Tibial nerve (tissue), 4 donors: ENCODE results near the gene CDK16. TPM values are rescaled to one million over a fixed set of nuclear protein-coding genes. Genes with fewer than 3 reads are reported as not detected.

Source experiments
- DNase-seq, 2 donors: peaks; one replicate each; pipeline ENCODE4 v3.0.0-alpha.2; 2019; ENCODE audit warnings: low spot score in 2 of 2
- H3K27ac ChIP-seq, 4 donors: fragments of 200-600 bp; sonication (generic) in 3 of 4; one replicate each; pipeline ENCODE4 v1.5.1; 2017 to 2019; ENCODE audit warnings: mild to moderate bottlenecking in 1 of 4
- H3K27me3 ChIP-seq, 2 donors: fragments of 200-600 bp; sonication (generic) in 1 of 2; one replicate each; pipeline versions ENCODE4 v1.5.1 to v1.6.0; 2017 to 2019
- H3K36me3 ChIP-seq, 3 donors: fragments of 200-600 bp; sonication (generic); one replicate each; pipeline ENCODE4 v1.5.1; 2018 to 2019
- H3K4me1 ChIP-seq, 4 donors: fragments of 200-600 bp; sonication (generic) in 3 of 4; one replicate each; pipeline ENCODE4 v1.5.1; 2017 to 2019
- H3K4me3 ChIP-seq, 4 donors: fragments of 200-600 bp; sonication (generic) in 3 of 4; one replicate each; pipeline ENCODE4 v1.5.1; 2017 to 2019; ENCODE audit warnings: mild to moderate bottlenecking in 1 of 4, moderate library complexity in 1 of 4
- H3K9me3 ChIP-seq, 4 donors: fragments of 200-600 bp; sonication (generic) in 3 of 4; one replicate each; pipeline ENCODE4 v1.5.1; 2017 to 2019
- EP300 ChIP-seq, 2 donors: sonication (generic); formaldehyde crosslinking; IDR thresholded peaks; one replicate each; pipeline ENCODE4 v1.6.1; 2017; ENCODE audit warnings: antibody characterized with exemption in 2 of 2, mild to moderate bottlenecking in 1 of 2
- POLR2A ChIP-seq, 2 donors: fragments of 450-650 bp; IDR thresholded peaks; one replicate each; pipeline ENCODE4 v1.6.1; 2017; ENCODE audit warnings: antibody characterized with exemption in 2 of 2, mild to moderate bottlenecking in 2 of 2, moderate library complexity in 2 of 2
- WGBS, 2 donors: methylation state at CpG; one replicate each; pipeline ENCODE4 v1.1.5; 2018; 5-methylcytosine and 5-hydroxymethylcytosine counted together
- total RNA-seq, 4 donors: library from RNA; depleted of rRNA; stranded (reverse); fragments of >200 nt; gene quantifications; one replicate each; pipeline ENCODE4 v1.1.0, GENCODE V29; 2016
- TF ChIP-seq, protein P1 (sequence below), 5 experiments: fragments of 200-600 bp in 3 of 5; fragments of 450-650 bp in 2 of 5; sonication (generic) in 3 of 5; IDR thresholded peaks; one replicate each; pipeline ENCODE4 v1.5.1; 2016 to 2019; ENCODE audit warnings: antibody characterized with exemption in 5 of 5, mild to moderate bottlenecking in 3 of 5, moderate library complexity in 2 of 5

The CDK16 gene
- total RNA-seq, 4 donors from 2014 or later: 64.9 to 94.2 (median 84.5) TPM

DNA sequence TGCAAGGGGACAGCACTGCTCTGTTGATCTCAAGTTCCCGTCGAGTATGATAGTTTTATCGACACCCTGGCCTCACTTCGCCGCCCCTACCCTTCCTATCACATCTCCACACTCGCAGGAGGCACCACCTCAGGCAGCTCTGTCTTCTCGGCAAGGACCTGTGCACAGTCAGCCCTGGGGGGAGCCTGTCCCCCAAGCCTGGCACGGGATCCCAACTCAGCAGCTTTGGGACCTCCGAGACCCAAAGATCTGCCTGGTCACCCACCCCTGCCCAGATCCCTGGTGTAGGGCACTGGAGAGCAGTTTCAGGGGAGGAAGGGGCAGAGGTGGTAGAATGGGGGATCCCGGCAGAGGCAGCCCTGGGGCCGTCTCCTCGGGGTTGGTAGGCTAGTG lies 42.9 kb upstream of the CDK16 start:
- H3K4me3 ChIP-seq: no peak overlapping the region
- 82 to 87% methylated on average over 12 of the region's 12 CpGs for WGBS, 2 donors
- H3K27me3 ChIP-seq: peaks cover 0 to 13% of the 10 kb centered on the region in 2 donors
- no peak for TF ChIP-seq POLR2A (IDR thresholded peaks at IDR 0.05)
- TF ChIP-seq EP300 (IDR thresholded peaks at IDR 0.05): no peak
- TF ChIP-seq, protein P1, sequence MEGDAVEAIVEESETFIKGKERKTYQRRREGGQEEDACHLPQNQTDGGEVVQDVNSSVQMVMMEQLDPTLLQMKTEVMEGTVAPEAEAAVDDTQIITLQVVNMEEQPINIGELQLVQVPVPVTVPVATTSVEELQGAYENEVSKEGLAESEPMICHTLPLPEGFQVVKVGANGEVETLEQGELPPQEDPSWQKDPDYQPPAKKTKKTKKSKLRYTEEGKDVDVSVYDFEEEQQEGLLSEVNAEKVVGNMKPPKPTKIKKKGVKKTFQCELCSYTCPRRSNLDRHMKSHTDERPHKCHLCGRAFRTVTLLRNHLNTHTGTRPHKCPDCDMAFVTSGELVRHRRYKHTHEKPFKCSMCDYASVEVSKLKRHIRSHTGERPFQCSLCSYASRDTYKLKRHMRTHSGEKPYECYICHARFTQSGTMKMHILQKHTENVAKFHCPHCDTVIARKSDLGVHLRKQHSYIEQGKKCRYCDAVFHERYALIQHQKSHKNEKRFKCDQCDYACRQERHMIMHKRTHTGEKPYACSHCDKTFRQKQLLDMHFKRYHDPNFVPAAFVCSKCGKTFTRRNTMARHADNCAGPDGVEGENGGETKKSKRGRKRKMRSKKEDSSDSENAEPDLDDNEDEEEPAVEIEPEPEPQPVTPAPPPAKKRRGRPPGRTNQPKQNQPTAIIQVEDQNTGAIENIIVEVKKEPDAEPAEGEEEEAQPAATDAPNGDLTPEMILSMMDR (IDR thresholded peaks at IDR 0.05): no peak
- H3K4me1 ChIP-seq: no peaks in the 10 kb centered on the region
- no peaks in the 10 kb centered on the region for H3K9me3 ChIP-seq
- DNase-seq: no peak
- H3K27ac ChIP-seq: no peak overlapping the region
- H3K36me3 ChIP-seq: peaks cover 0 to 97% (median 0%) of the 10 kb centered on the region in 3 donors

- no peak for DNase-seq
- Histone ChIP-seq H3K4me1 (no peaks in the 10 kb centered on the region), H3K4me3 (no peak overlapping the region), H3K27ac (no peak overlapping the region), H3K36me3 (peaks cover 0 to 97% (median 0%) of the 10 kb centered on the region in 3 donors), H3K27me3 (peaks cover 0 to 13% of the 10 kb centered on the region in 2 donors), H3K9me3 (no peaks in the 10 kb centered on the region)
- TF ChIP-seq, protein P1 (IDR thresholded peaks at IDR 0.05): no peak
- no peak for TF ChIP-seq EP300 (IDR thresholded peaks at IDR 0.05)
- no peak for TF ChIP-seq POLR2A (IDR thresholded peaks at IDR 0.05)
- WGBS, 2 donors: 84 to 92% methylated on average over 22 to 23 of the region's 23 CpGs
Measured at GRCh38 chrX:47176101-47176740, 42.3 kb upstream of the CDK16 start.

DNA sequence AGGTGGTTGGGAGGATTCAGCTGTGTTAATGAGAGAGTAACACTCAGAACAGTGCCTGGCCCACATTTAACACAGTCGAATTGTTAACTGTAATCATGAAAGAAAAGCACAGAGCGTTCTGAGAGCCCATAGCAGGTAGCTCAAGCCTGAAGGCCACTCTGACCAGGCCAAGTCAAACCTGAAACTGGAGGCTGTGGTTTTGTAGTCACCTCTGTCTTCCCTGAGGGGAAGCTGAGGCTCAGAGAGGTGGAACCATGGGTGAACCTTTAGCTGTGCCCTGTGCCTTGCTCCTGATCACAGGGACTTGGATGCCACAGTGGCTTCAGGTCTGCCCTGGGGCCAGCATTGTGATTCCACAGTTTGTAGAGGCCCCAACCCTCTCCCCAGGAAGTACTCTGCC lies 41.4 kb upstream of the CDK16 start:
- H3K4me1 ChIP-seq: no peaks in the 10 kb centered on the region
- no peak overlapping the region for H3K4me3 ChIP-seq
- H3K9me3 ChIP-seq: no peaks in the 10 kb centered on the region
- 75 to 100% methylated on average over 2 of the region's 2 CpGs for WGBS, 2 donors
- DNase-seq: no peak
- peaks cover 0 to 97% (median 0%) of the 10 kb centered on the region in 3 donors for H3K36me3 ChIP-seq
- no peak overlapping the region for H3K27ac ChIP-seq
- peaks cover 0 to 13% of the 10 kb centered on the region in 2 donors for H3K27me3 ChIP-seq
- TF ChIP-seq EP300 (IDR thresholded peaks at IDR 0.05) (no peak), POLR2A (IDR thresholded peaks at IDR 0.05) (no peak)
- TF ChIP-seq, protein P1 (IDR thresholded peaks at IDR 0.05): no peak

DNA sequence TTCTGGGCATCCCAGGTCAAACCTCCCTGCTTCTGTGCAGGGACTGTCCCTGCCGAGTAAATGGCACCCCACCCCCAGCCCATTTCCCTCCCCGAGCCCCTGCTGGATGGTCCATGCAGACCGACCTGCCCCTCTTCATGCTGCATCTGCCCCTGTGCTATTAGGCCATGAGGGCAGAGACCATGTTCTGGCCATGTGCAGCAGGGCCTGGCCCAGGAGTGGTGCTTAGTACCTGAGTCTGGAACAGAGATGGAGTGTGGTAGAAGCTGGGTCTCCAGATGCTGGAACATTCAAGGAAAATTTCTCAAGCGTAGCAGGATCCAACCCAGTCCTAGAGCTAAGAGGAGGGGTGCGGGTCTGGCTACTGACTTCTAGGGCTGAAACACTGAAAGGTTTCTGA lies 40.1 kb upstream of the CDK16 start:
- Histone ChIP-seq H3K36me3 (peaks cover 0 to 97% (median 0%) of the 10 kb centered on the region in 3 donors), H3K4me3 (no peak overlapping the region), H3K27me3 (peaks cover 0 to 13% of the 10 kb centered on the region in 2 donors), H3K4me1 (no peaks in the 10 kb centered on the region), H3K9me3 (no peaks in the 10 kb centered on the region), H3K27ac (no peak overlapping the region)
- TF ChIP-seq EP300 (IDR thresholded peaks at IDR 0.05) (no peak), POLR2A (IDR thresholded peaks at IDR 0.05) (no peak)
- TF ChIP-seq, protein P1 (IDR thresholded peaks at IDR 0.05): no peak
- WGBS, 2 donors: 76 to 78% methylated on average over 3 to 5 of the region's 5 CpGs
- no peak for DNase-seq

DNA sequence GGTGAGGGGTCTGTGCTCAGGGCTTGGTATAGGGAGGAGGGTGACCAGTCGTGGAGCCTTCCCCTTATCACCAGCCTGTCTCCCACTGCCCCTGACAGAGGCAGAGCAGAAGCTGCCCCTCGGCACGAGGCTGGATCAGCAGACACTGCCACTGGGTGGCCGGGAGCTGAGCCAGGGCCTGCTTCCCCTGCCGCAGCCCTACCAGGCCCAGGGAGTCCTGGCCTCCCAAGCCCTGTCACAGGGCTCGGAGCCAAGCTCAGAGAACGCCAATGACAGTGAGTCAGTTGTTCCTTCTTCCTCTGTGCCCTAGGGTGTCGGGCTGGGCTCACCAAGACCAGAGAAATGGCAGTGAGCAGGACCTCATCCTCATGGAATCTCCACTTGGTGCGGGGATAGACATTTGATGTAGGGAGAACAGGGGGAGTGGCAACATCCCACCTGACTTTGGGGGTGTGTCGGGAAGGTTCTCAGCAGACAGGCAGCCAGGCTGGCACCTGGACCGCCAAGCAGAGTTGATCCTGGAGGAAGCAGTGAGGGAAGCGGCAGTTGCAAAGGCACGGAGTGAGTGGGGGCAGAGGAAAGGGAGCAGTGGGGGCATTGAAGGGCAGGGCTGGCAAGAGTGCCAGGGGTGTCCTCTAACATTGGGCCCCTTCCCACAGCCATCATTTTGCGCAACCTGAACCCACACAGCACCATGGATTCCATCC lies 39.1 kb upstream of the CDK16 start:
- no peaks in the 10 kb centered on the region for H3K4me1 ChIP-seq
- DNase-seq: no peak
- no peak overlapping the region for H3K27ac ChIP-seq
- no peaks in the 10 kb centered on the region for H3K9me3 ChIP-seq
- no peak for TF ChIP-seq POLR2A (IDR thresholded peaks at IDR 0.05)
- TF ChIP-seq, protein P1 (IDR thresholded peaks at IDR 0.05): no peak
- no peak for TF ChIP-seq EP300 (IDR thresholded peaks at IDR 0.05)
- peaks cover 0 to 14% of the 10 kb centered on the region in 2 donors for H3K27me3 ChIP-seq
- 61 to 90% methylated on average over 5 to 14 of the region's 14 CpGs for WGBS, 2 donors
- H3K36me3 ChIP-seq: peaks cover 0 to 92% (median 0%) of the 10 kb centered on the region in 3 donors
- H3K4me3 ChIP-seq: no peak overlapping the region
